SU-DHL-6 (cell line): ENCODE data around the gene SLC13A1.
"Not testable (repeated sequence)": the region's sequence is repeated elsewhere in the genome, so short reads cannot be mapped to it uniquely, and the experiment has no call there.

ENCODE experiments used
- H2AFZ ChIP-seq: fragments of 200-600 bp; sonication (generic); 2 replicates; pipeline ENCODE4 v1.6.1; 2014; ENCODE audit warnings: low read depth, mild to moderate bottlenecking, moderate library complexity, mixed read lengths, antibody characterized with exemption, low read length; ENCODE audit not compliant: severe bottlenecking
- H3F3A ChIP-seq: fragments of 200-600 bp; shearing (Covaris generic); 2 replicates; pipeline ENCODE4 v1.6.0; 2016; ENCODE audit warnings: antibody characterized with exemption, mild to moderate bottlenecking; ENCODE audit not compliant: insufficient read depth
- H3K27ac ChIP-seq: fragments of 200-600 bp; sonication (generic); 2 replicates; pipeline ENCODE4 v1.5.1; 2016; ENCODE audit warnings: low read depth, mild to moderate bottlenecking, low read length, moderate library complexity, mixed read lengths
- H3K27me3 ChIP-seq: fragments of 200-600 bp; sonication (generic), shearing (Covaris generic); 2 replicates; pipeline ENCODE4 v1.6.0; 2014; ENCODE audit warnings: mild to moderate bottlenecking, low read length
- H3K36me3 ChIP-seq: fragments of 200-600 bp; sonication (generic); 2 replicates; pipeline ENCODE4 v1.6.1; 2014; ENCODE audit warnings: mild to moderate bottlenecking, low read length, mixed read lengths
- H3K4me2 ChIP-seq: fragments of 300-600, 200-600 bp; shearing (Covaris generic), sonication (generic); 2 replicates; pipeline ENCODE4 v1.6.0; 2014; ENCODE audit warnings: low read length, low read depth, mild to moderate bottlenecking; ENCODE audit not compliant: poor library complexity, severe bottlenecking
- H3K4me3 ChIP-seq: fragments of 200-600 bp; sonication (generic); 2 replicates; pipeline ENCODE4 v1.5.1; 2014; ENCODE audit warnings: antibody characterized with exemption, low read length, mild to moderate bottlenecking, mixed read lengths; ENCODE audit not compliant: insufficient read depth, poor library complexity, severe bottlenecking
- H3K79me2 ChIP-seq: fragments of 200-600 bp; sonication (generic); 2 replicates; pipeline ENCODE4 v1.6.1; 2014; ENCODE audit warnings: mild to moderate bottlenecking, low read length, moderate library complexity; ENCODE audit not compliant: insufficient read depth
- H3K9ac ChIP-seq: fragments of 200-600 bp; sonication (generic); 2 replicates; pipeline ENCODE4 v1.7.0; 2014; ENCODE audit warnings: mild to moderate bottlenecking, low read length
- H3K9me2 ChIP-seq: fragments of 200-600 bp; sonication (generic); replicated peaks from 2 replicates; pipeline ENCODE4 v1.6.1; 2014; ENCODE audit warnings: low read length; ENCODE audit not compliant: insufficient read depth
- H3K9me3 ChIP-seq: fragments of 200-600 bp; sonication (generic); 2 replicates; pipeline ENCODE4 v1.6.1; 2014; ENCODE audit warnings: low read length, mixed read lengths; ENCODE audit not compliant: insufficient read depth
- H4K20me1 ChIP-seq: fragments of 200-600 bp; sonication (generic); 2 replicates; pipeline ENCODE4 v1.6.1; 2014; ENCODE audit warnings: low read depth, mild to moderate bottlenecking, antibody characterized with exemption, low read length, moderate library complexity, mixed read lengths
- EZH2phosphoT487 ChIP-seq: fragments of 200-600 bp; sonication (generic), shearing (Covaris generic); conservative IDR thresholded peaks from 2 replicates; pipeline ENCODE4 v1.6.1; 2018; ENCODE audit warnings: mild to moderate bottlenecking, antibody characterized with exemption, low read length, moderate library complexity, mixed read lengths
- TF ChIP-seq, protein P1 (sequence below): fragments of 200-600 bp; sonication (generic); IDR thresholded peaks from one replicate; pipeline ENCODE4 v1.5.1; 2017; ENCODE audit warnings: antibody characterized with exemption, mild to moderate bottlenecking, low read length, moderate library complexity; ENCODE audit not compliant: insufficient read depth, poor library complexity, severe bottlenecking

Gene SLC13A1

DNA sequence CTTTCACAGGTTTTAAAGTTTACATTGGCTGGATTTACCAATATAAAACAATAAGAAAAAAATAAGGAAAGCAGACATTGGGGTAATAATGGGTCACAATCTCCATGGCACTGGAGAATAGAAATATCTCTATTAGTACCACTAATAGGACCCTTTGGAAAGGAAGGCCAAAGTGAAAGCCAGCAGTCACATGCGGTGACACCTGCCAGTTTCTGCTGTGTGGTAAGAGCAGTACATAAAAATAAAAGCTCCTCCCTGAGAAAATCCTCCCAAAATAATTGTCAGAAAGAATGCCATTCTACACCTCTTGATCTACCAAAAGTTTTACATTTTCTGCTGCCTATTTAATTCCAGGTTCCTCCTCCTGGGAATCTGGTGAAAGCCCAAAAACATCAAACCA is 30.4 kb upstream of the SLC13A1 start:
- Histone ChIP-seq H4K20me1 (no peaks in the 10 kb centered on the region), H3K79me2 (no peaks in the 10 kb centered on the region), H3F3A (no peaks in the 10 kb centered on the region), H3K9ac (no peak overlapping the region), H3K4me3 (no peak overlapping the region), H2AFZ (no peak overlapping the region), H3K27ac (no peak overlapping the region), H3K36me3 (no peaks in the 10 kb centered on the region), H3K9me3 (no peaks in the 10 kb centered on the region), H3K9me2 (no peaks in the 10 kb centered on the region), H3K4me2 (no peak overlapping the region), H3K27me3 (no peaks in the 10 kb centered on the region)
- TF ChIP-seq EZH2phosphoT487: no peak
- TF ChIP-seq, protein P1, sequence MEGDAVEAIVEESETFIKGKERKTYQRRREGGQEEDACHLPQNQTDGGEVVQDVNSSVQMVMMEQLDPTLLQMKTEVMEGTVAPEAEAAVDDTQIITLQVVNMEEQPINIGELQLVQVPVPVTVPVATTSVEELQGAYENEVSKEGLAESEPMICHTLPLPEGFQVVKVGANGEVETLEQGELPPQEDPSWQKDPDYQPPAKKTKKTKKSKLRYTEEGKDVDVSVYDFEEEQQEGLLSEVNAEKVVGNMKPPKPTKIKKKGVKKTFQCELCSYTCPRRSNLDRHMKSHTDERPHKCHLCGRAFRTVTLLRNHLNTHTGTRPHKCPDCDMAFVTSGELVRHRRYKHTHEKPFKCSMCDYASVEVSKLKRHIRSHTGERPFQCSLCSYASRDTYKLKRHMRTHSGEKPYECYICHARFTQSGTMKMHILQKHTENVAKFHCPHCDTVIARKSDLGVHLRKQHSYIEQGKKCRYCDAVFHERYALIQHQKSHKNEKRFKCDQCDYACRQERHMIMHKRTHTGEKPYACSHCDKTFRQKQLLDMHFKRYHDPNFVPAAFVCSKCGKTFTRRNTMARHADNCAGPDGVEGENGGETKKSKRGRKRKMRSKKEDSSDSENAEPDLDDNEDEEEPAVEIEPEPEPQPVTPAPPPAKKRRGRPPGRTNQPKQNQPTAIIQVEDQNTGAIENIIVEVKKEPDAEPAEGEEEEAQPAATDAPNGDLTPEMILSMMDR: no peak

DNA sequence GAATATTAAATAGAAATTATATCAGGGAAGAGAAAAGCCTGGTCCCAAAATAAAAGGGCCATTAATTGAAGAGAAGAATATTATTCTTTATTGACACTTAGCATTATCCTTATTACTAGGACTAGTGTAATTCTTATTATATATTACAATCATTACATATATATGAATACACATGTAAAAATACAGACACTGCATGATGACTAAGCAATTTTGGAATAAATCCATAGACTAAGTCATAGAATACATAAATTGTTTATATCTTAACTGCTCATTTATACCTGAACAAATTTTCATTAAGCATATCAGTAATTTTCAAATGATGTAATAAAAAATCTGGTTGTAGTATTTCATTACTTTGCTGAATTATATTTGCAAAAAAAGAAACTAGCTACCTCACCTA is 29.7 kb upstream of the SLC13A1 start:
- no peaks in the 10 kb centered on the region for H3K36me3 ChIP-seq
- no peak overlapping the region for H3K4me3 ChIP-seq
- H3K27me3 ChIP-seq: no peaks in the 10 kb centered on the region
- no peak overlapping the region for H3K4me2 ChIP-seq
- no peaks in the 10 kb centered on the region for H3K9me2 ChIP-seq
- TF ChIP-seq, protein P1: no peak
- TF ChIP-seq EZH2phosphoT487: no peak
- no peaks in the 10 kb centered on the region for H3K79me2 ChIP-seq
- no peaks in the 10 kb centered on the region for H4K20me1 ChIP-seq
- no peaks in the 10 kb centered on the region for H3F3A ChIP-seq
- no peaks in the 10 kb centered on the region for H3K9me3 ChIP-seq
- H2AFZ ChIP-seq: no peak overlapping the region
- H3K9ac ChIP-seq: no peak overlapping the region
- H3K27ac ChIP-seq: no peak overlapping the region

DNA sequence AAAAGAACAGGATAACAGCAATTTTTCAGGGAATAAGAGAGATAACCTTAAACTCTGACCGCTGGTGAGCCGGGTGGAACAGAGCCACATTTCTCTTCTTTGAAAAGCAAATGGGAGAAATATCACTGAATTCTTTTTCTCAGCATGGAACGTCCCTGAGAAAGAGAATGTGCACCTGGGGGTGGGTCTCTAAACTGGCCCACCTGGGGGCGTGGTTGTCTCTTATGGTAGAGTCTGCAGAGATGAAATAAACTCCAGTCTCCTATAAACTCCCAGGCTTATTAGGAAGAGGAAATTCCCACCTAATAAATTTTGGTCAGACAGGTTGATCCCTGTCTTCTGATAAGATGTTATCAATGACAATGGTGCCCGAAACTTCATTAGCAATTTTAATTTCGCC is 27.9 kb upstream of the SLC13A1 start:
- H2AFZ ChIP-seq, H3K4me2 ChIP-seq, H3K27me3 ChIP-seq, H3K9me2 ChIP-seq, H3K4me3 ChIP-seq, H3K36me3 ChIP-seq, H3K9me3 ChIP-seq, H3K9ac ChIP-seq, H4K20me1 ChIP-seq, H3F3A ChIP-seq, H3K79me2 ChIP-seq, H3K27ac ChIP-seq: not testable (repeated sequence)

DNA sequence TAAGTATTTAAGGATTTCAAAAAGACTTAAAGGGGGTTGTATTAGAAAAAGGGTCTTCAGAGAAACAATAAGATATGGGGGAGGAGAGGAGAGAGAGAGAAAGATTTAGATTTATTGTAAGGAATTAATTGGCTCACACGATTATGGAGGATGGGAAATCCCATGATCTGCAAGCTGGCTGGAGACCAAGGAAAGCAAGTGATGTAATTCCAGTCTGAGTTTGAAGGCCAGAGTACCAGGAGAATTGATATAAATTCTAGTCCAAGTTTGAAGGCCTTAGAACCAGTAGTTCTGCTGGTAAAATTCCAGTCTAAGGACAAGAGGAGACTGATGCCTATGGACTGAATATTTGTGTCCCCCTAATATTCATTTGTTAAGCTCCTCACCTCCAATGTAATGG is 20.6 kb upstream of the SLC13A1 start:
- Histone ChIP-seq H4K20me1 (no peaks in the 10 kb centered on the region), H3K9ac (no peak overlapping the region), H3K27me3 (no peaks in the 10 kb centered on the region), H3K9me2 (no peaks in the 10 kb centered on the region), H3K79me2 (no peaks in the 10 kb centered on the region), H3K4me3 (no peak overlapping the region), H3K9me3 (no peaks in the 10 kb centered on the region), H3K36me3 (no peaks in the 10 kb centered on the region), H2AFZ (no peak overlapping the region), H3K4me2 (no peak overlapping the region), H3K27ac (no peak overlapping the region), H3F3A (no peaks in the 10 kb centered on the region)
- no peak for TF ChIP-seq EZH2phosphoT487
- TF ChIP-seq, protein P1: no peak
